Renal cortical epithelial cell (primary cell): ENCODE data around the gene GSTP1. TPM values are rescaled to one million over a fixed set of nuclear protein-coding genes. Genes with fewer than 3 reads are reported as not detected.
A peak's percentile ranks its signal among the peaks of the same experiment; 100 is the strongest.
"Not testable (repeated sequence)": the region's sequence is repeated elsewhere in the genome, so short reads cannot be mapped to it uniquely, and the experiment has no call there.

ENCODE experiments used
- DNase-seq: peaks from one replicate; pipeline ENCODE4 v3.0.0-alpha.2; 2011; ENCODE audit warnings: low read depth
- total RNA-seq: library from RNA; depleted of rRNA; stranded (reverse); fragments of >200 nt; gene quantifications from 2 replicates; pipeline ENCODE4 v1.2.3, GENCODE V29; 2014

Gene GSTP1
- total RNA-seq, 1 donor from 2014 or later = 1,794 TPM

DNA sequence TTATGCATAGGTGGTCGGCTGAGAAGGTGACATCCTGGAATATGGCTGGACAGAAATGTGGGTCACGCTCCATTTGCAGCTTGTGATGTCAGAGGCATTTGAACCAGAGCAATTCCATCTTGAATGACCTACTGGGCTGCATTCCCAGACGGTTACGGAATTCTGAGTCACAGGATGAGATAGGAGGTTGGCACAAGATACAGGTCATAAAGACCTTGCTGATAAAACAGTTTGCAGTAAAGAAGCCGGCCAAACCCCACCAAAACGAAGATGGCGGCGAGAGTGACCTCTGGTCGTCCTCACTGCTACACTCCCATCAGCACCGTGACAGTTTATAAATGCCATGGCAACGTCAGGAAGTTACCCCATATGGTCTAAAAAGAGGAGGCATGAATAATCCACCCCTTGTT is 19.9 kb upstream of the GSTP1 start:
- DNase-seq = peak; percentile 94

DNA sequence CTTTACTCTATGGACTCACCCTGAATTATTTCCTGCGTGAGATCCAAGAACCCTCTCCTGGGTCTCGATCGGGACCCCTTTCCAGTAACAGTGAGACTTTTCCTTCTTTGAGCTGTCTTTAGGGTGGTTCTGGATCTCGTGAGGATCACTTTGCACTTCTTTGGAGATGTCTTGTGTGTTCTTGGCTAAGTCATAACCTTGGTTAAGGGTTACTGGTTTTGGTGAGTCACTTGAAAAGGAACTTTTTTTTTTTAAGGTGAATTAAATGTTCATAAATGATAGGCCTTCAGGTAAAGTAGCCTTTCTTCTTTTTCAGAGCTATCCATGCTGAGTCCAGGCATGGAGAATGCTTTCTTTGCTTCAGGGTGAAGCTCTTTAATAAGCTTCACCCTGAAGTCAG is 19.4 kb upstream of the GSTP1 start:
- peak; percentile 83 for DNase-seq

GRCh38 chr11:67571443-67571842 is 12.2 kb upstream of the GSTP1 start:
- no peak for DNase-seq

DNA sequence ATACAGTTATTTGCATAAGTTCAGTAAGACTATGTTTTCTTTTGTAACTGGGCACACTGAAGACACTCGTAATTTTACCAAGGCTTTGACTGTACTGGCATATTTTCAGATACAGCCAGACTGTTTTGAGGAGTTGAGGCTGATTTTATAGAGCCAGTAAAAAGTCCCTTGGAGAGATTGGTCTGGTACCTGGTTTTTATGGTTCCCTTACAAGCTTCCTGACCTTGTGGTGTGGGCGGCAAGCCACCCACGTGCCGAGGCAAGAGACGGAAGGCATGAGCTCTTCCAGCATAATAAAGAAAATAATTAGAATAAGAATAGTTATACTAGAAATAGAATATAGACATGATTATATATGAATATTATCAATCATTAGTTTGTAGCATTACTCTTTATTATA is 11.3 kb upstream of the GSTP1 start:
- no peak for DNase-seq

DNA sequence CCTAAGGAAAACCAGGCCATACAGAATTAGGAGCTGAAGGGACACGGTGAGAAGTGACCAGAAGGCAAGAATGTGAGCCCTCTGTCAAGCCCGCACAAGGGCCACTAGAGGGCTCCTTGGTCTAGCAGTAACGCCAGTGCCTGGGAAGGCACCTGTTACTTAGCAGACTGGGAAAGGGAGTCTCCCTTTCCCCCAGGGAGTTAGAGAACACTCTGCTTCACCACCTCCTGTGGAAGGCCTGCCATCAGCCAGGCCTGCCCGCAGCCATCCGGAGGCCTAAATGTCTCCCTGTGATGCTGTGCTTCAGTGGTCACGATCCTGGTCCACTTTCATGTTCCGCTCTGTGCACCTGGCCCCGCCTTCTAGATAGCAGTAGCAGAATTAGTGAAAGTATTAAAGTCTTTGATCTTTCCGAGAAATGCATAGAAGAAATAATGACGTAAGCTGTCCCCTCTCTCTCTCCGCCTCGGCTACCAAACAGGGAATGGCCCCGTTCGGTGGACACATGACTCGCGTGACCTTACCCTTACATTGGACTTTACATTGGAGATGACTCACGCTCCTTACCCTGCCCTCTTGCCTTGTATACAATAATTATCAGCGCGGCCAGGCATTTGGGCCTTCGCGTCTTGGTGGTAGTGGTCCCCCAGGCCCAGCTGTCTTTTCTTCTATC is 10.7 kb upstream of the GSTP1 start:
- peak; percentile 71 for DNase-seq

- DNase-seq = no peak
These were observed 8.7 kb upstream of the GSTP1 start for GRCh38 chr11:67574938-67575337.

DNA sequence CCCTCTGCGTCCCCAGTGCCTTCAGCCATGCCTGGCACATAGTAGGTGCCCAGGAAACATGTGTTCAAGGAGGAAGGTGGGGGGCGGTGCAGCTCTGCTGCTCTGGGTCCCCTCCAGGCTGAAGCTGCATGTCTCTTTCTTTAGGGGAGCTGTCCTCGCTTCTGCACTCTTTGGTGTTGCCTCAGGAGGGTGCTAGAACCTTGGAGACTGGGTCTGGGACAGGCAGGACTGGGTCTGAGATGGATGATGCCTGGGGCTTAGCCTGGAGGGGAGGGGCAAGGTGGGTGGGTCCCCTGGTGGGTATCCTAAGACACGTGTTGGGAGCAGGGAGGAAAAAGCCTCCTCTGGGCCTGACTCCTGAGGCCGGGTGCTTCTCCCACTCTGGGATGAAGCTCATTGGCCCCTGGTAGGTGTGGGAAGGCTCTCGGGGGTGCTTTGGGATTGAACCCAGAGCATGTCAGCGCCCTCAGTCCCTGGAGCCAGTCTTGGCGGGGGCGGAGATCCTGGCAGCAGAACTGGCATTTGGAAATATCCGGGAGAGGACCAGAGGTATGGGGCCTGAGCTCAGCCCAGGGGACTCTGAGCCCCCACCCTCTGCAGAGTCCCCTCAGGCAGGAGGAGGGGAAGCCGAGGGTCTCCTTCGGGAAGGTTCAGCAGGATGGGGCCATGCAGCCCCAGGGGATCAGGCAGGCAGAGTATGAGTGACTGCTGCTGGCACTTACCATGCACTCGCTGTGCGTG is 6.7 kb upstream of the GSTP1 start:
- no peak for DNase-seq

DNA sequence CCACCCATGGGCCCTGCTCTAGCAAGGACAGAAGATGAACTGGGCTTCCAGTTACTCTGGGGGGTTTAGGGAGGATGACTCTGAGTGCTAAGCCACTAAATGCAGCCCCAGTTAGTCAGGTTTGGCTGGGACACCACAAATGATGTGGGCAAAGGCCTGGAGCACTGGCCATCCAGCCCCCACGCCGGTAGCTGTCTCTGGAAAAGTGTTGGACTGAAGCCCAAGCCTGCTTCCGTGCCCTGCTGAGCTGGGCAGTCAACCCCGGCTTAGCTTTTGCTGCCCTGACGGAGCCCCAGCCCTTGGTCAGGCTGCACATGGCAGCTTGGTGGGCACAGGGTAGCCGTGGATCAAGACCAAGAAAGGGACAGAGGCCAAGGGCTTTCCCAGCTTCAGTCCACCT is 5.7 kb upstream of the GSTP1 start:
- no peak for DNase-seq

GRCh38 chr11:67581469-67581868 is 2.1 kb upstream of the GSTP1 start:
- DNase-seq = peak; percentile 63

DNA sequence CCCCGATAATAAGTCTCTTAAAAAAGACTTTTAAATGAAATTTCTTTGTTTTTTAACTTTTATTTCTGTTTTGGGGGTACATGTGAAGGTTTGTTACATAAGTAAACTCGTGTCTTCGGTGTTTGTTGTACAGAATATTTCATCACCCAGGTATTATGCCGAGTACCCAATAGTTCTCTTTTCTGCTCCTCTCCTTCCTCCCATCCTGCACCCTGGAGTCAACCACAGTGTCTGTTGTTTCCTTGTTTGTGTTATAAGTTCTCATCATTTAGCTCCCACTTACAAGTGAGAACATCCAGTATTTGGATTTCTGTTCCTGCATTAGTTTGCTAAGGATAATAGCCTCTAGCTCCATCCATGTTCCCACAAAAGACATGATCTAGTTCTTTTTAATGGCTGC is 1.6 kb upstream of the GSTP1 start:
- DNase-seq = no peak

DNA sequence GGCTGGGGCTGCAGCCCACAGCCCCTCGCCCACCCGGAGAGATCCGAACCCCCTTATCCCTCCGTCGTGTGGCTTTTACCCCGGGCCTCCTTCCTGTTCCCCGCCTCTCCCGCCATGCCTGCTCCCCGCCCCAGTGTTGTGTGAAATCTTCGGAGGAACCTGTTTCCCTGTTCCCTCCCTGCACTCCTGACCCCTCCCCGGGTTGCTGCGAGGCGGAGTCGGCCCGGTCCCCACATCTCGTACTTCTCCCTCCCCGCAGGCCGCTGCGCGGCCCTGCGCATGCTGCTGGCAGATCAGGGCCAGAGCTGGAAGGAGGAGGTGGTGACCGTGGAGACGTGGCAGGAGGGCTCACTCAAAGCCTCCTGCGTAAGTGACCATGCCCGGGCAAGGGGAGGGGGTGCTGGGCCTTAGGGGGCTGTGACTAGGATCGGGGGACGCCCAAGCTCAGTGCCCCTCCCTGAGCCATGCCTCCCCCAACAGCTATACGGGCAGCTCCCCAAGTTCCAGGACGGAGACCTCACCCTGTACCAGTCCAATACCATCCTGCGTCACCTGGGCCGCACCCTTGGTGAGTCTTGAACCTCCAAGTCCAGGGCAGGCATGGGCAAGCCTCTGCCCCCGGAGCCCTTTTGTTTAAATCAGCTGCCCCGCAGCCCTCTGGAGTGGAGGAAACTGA is 731 bp downstream of the GSTP1 start:
- DNase-seq = peak; percentile 26

DNA sequence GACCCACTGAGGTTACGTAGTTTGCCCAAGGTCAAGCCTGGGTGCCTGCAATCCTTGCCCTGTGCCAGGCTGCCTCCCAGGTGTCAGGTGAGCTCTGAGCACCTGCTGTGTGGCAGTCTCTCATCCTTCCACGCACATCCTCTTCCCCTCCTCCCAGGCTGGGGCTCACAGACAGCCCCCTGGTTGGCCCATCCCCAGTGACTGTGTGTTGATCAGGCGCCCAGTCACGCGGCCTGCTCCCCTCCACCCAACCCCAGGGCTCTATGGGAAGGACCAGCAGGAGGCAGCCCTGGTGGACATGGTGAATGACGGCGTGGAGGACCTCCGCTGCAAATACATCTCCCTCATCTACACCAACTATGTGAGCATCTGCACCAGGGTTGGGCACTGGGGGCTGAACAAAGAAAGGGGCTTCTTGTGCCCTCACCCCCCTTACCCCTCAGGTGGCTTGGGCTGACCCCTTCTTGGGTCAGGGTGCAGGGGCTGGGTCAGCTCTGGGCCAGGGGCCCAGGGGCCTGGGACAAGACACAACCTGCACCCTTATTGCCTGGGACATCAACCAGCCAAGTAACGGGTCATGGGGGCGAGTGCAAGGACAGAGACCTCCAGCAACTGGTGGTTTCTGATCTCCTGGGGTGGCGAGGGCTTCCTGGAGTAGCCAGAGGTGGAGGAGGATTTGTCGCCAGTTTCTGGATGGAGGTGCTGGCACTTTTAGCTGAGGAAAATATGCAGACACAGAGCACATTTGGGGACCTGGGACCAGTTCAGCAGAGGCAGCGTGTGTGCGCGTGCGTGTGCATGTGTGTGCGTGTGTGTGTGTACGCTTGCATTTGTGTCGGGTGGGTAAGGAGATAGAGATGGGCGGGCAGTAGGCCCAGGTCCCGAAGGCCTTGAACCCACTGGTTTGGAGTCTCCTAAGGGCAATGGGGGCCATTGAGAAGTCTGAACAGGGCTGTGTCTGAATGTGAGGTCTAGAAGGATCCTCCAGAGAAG is 1.6 kb downstream of the GSTP1 start:
- DNase-seq = no peak

- no peak for DNase-seq
These were observed 2.3 kb downstream of the GSTP1 start for GRCh38 chr11:67585911-67586310.

- DNase-seq = no peak
These were observed 3.1 kb downstream of the GSTP1 start for GRCh38 chr11:67586568-67587250.

DNA sequence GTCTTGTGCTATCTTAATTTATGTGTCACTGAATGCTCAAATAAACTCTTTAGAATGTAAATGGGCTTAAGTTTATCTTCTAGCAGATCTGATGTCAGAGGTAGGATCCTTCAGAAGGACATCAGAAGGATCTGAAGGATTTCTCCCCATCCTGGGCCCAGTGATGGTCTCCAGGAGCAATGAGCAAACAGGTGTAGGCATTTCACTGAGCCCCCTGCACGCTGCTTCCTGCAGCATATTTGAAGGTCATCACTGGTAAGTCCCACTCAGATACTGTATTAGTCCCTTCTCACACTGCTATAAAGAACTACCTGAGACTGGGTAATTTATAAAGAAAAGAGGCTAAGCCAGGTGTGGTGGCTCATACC is 4.5 kb downstream of the GSTP1 start:
- DNase-seq = no peak

DNA sequence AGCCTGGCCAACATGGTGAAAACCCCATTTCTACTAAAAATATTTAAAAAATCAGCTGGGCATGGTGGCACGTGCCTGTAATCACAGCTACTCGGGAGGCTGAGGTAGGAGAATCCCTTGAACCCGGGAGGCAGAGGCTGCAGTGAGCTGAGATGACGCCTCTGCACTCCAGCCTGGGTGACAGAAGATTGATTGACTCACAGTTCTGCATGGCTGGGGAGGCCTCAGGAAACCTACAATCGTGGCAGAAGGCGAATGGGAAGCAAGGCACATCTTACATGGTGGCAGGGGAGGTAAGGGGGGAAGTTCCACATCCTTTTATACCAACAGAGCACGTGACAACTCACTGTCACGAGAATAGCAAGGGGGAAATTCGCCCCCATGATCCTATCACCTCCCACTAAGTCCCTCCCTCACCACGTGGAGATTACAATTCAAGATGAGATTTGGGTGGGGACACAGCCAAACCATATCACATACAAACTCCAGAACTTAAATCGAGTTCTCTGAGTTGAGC is 5.3 kb downstream of the GSTP1 start:
- not testable (repeated sequence) for DNase-seq

DNA sequence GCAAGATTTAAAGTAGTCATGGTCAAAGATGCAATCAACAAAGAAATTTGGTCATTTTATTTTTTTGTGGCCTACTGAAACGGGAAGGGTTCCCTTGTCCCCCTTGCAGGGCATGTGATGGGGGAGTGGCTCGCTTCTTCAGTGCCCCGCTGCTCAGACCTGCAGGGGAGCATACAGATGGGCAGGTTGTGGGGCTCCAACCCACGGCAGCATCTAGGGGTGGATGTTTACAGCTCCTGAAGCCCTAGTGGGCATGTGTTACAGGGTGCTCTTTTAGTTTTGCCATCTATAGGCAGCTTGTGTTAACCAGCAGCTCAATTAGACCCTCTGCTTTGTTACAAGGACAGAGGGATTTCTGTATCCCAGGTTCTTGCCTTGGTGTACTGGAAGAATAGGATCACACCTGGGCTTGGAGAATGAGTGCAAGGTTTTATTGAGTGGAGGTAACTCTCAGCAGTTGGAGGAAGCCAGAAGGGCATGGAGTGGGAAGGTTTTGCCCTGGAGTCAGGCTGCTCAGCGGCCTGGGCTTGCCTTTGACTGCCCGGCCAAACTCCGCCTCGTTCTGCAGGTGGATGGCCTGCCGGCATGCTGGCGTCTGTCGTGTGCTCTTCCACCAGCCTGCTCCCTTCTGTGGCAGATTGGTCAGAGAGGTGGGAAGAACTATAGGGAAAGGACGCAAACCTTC is 9.4 kb downstream of the GSTP1 start:
- DNase-seq = no peak

- no peak for DNase-seq
These were observed 9.9 kb downstream of the GSTP1 start for GRCh38 chr11:67593565-67593905.

DNA sequence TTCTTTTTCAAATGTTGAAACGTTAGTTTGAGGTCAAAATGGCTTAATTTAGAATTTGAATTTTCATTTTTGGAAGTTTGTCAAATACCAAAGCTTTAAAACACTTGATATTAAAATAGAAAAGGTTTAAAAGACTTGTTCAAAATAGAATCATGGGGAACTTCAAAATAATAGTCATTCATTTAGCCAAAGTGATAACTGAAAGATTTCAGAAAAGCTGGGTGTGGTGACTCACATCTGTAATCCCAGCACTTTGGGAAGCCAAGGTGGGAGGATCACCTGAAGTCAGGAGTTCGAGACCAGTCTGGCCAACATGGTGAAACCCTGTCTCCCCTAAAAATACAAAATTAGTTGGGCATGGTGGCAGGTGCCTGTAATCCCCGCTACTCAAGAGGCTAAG is 10.9 kb downstream of the GSTP1 start:
- no peak for DNase-seq

GRCh38 chr11:67596753-67597300 is 13.2 kb downstream of the GSTP1 start:
- DNase-seq = no peak
